Activated naive CD4-positive, alpha-beta T cell treated with anti-CD3 and anti-CD28 coated beads, Interleukin-2, amount 50 U/mL, for 24 hours (primary cell): ENCODE measurements around the gene ZNF737.
"Not testable (repeated sequence)": the region's sequence is repeated elsewhere in the genome, so short reads cannot be mapped to it uniquely, and the experiment has no call there.

Experiments
- H3K27ac Mint-ChIP-seq: one replicate; pipeline ENCODE4 v1.8.0; 2021; ENCODE audit warnings: mild to moderate bottlenecking, mixed read lengths
- H3K27me3 Mint-ChIP-seq: one replicate; pipeline ENCODE4 v1.8.0; 2021; ENCODE audit warnings: mixed read lengths
- H3K36me3 Mint-ChIP-seq: one replicate; pipeline ENCODE4 v1.8.0; 2021; ENCODE audit warnings: mixed read lengths
- H3K4me1 Mint-ChIP-seq: one replicate; pipeline ENCODE4 v1.8.0; 2021; ENCODE audit warnings: mixed read lengths
- H3K4me3 Mint-ChIP-seq: one replicate; pipeline ENCODE4 v1.8.0; 2021; ENCODE audit warnings: mild to moderate bottlenecking, mixed read lengths
- H3K9me3 Mint-ChIP-seq: one replicate; pipeline ENCODE4 v1.8.0; 2021; ENCODE audit warnings: mixed read lengths

ZNF737 gene

GRCh38 chr19:20565321-20566018, at the start of gene ZNF737:
TSS of gene ZNF737 (minus strand) at chr19:20565781. CDS start at chr19:20565640, 141 bp downstream.
- Mint-ChIP-seq H3K36me3 (peaks cover 28% of the 10 kb centered on the region), H3K27me3 (no peaks in the 10 kb centered on the region), H3K9me3 (peaks cover 26% of the 10 kb centered on the region), H3K4me3 (peak within 1 kb of the TSS; percentile 99), H3K27ac (peak within 1 kb of the TSS; percentile 98), H3K4me1 (peaks cover 30% of the 10 kb centered on the region)

GRCh38 chr19:20614971-20615370, 49.4 kb upstream of the ZNF737 start:
- H3K36me3 Mint-ChIP-seq, result peaks cover 13% of the 10 kb centered on the region
- peaks cover 28% of the 10 kb centered on the region for H3K9me3 Mint-ChIP-seq
- H3K27me3 Mint-ChIP-seq, H3K4me1 Mint-ChIP-seq, H3K4me3 Mint-ChIP-seq, H3K27ac Mint-ChIP-seq: not testable (repeated sequence)

DNA sequence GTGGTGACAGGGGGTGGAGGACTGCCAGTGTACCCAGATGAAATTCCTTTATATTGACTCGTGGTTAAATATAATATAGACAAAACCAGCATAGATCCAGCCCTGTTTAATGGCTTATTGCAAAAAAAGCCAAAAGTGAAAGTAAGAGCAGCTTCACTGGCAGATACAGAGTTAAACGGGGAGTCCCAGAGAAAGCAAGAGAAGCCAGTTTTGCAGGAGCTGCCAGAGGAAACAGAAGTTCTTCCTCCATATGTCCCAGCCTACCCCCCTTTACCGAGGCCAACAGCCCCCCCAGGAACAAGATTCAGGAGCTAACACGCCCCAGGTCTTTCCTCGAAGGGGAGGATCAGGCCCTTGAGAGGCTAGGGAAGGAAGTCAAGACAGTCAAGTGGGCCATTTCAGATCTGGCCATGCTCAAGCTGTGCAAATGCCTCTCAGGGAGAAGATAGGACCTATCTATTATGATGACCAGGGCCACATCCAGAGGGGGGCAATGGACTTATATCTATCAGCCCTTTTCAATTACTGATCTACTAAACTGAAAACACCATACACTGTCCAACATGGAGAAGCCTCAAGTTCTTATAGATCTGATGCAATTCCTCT, 47.2 kb upstream of the ZNF737 start:
- H3K9me3 Mint-ChIP-seq, result peaks cover 33% of the 10 kb centered on the region
- no peak overlapping the region for H3K4me3 Mint-ChIP-seq
- peaks cover 13% of the 10 kb centered on the region for H3K36me3 Mint-ChIP-seq
- no peak overlapping the region for H3K27ac Mint-ChIP-seq
- H3K27me3 Mint-ChIP-seq, result no peaks in the 10 kb centered on the region
- no peaks in the 10 kb centered on the region for H3K4me1 Mint-ChIP-seq

- Mint-ChIP-seq H3K36me3 (peaks cover 13% of the 10 kb centered on the region), H3K4me1 (no peaks in the 10 kb centered on the region), H3K27me3 (no peaks in the 10 kb centered on the region), H3K9me3 (peaks cover 33% of the 10 kb centered on the region), H3K4me3 (no peak overlapping the region), H3K27ac (no peak overlapping the region)
These were observed 46.3 kb upstream of the ZNF737 start for GRCh38 chr19:20611866-20612265.

DNA sequence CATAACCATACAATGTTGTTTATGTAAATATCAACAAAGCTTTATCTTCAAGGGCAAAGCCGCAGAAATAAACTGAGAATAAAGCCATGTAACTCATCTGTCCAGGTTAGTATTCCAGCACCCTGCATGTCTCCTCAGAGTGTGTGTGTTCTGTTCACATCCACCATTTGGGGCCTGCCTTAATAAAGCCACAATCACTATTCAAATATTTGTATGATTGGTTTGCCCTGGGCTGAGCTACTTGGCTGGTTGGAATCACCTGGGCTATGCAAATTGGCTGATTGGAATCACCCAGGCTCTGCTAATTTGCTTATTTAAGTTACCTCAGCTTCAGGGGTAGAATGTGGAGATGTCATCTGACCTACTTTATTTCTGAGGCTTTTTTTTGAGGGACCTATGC, 42.4 kb upstream of the ZNF737 start:
- peaks cover 9% of the 10 kb centered on the region for H3K36me3 Mint-ChIP-seq
- no peak overlapping the region for H3K4me3 Mint-ChIP-seq

DNA sequence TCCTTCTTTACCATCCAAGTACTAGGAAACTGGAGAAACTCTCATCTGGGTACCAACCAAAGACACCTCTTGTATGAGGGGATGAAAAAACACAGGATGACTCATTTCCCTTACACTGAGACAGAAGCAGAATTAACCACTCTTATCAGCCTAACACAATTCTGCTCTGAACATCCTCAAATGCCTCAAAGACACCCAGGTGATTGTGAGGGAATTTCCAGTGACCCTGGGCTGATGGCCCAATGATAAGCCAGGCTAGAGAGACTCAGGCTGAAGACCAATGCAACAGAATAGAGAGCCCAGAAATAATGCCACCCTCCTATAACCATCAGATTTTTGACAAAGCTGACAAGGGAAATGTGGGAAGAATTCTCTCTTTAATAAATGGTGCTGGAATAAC, 7.0 kb downstream of the ZNF737 start:
- Mint-ChIP-seq H3K4me3 (peak overlapping the region; percentile 11), H3K9me3 (peaks cover 20% of the 10 kb centered on the region), H3K27ac (no peak overlapping the region), H3K4me1 (peaks cover 23% of the 10 kb centered on the region), H3K36me3 (peaks cover 56% of the 10 kb centered on the region), H3K27me3 (no peaks in the 10 kb centered on the region)

More for the DNA sequence above, 42.4 kb upstream of the ZNF737 start:
- Mint-ChIP-seq H3K27me3 (no peaks in the 10 kb centered on the region), H3K4me1 (no peaks in the 10 kb centered on the region), H3K27ac (no peak overlapping the region), H3K9me3 (peaks cover 25% of the 10 kb centered on the region)

DNA sequence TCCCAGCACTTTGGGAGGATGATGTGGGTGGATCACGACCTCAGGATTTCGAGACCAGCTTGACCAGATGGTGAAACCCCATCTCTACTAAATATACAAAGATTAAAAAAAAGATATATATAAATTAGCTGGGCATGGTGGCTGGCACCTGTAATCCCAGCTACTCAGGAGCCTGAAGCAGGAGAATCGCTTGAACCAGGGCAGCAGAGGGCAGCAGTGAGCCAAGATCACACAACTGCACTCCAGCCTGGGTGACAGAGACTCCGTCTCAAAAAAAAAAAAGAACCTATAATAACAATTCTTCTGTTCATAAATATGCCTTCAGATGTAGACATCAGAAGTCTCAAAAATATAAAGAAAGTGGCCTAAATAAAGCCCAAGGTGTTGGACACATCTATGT, 7.6 kb downstream of the ZNF737 start:
- no peak overlapping the region for H3K4me3 Mint-ChIP-seq
- H3K27ac Mint-ChIP-seq, result no peak overlapping the region
- H3K27me3 Mint-ChIP-seq, result no peaks in the 10 kb centered on the region
- peaks cover 57% of the 10 kb centered on the region for H3K36me3 Mint-ChIP-seq
- H3K4me1 Mint-ChIP-seq, result peaks cover 19% of the 10 kb centered on the region
- H3K9me3 Mint-ChIP-seq, result peaks cover 20% of the 10 kb centered on the region

DNA sequence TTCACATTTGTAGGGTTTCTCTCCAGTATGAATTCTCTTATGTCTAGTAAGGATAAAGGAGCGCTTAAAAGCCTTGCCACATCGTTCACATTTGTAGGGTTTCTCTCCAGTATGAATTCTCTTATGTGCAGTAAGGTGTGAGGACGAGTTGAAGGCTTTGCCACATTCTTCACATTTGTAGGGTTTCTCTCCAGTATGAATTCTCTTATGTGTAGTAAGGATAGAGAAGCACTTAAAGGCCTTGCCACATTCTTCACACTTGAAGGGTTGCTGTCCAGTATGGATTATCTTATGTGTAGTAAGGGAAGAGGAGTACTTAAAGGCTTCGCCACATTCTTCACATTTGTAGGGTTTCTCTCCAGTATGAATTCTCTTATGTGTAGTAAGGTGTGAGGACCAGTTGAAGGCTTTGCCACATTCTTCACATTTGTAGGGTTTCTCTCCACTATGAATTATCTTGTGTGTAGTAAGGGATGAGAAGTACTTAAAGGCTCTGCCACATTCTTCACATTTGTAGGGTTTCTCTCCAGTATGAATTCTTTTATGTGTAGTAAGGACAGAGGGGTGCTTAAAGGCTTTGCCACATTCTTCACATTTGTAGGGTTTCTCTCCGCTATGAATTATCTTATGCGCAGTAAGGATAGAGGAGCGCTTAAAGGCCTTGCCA, 20.8 kb downstream of the ZNF737 start:
- peaks cover 13% of the 10 kb centered on the region for H3K9me3 Mint-ChIP-seq
- H3K4me1 Mint-ChIP-seq, H3K4me3 Mint-ChIP-seq, H3K27me3 Mint-ChIP-seq: not testable (repeated sequence)
- peaks cover 58% of the 10 kb centered on the region for H3K36me3 Mint-ChIP-seq
- peak overlapping the region; percentile 70 for H3K27ac Mint-ChIP-seq

GRCh38 chr19:20530303-20530702, 35.3 kb downstream of the ZNF737 start:
- H3K27ac Mint-ChIP-seq, H3K9me3 Mint-ChIP-seq, H3K27me3 Mint-ChIP-seq, H3K4me3 Mint-ChIP-seq, H3K4me1 Mint-ChIP-seq: not testable (repeated sequence)
- peaks cover 26% of the 10 kb centered on the region for H3K36me3 Mint-ChIP-seq

GRCh38 chr19:20513189-20513904, 52.2 kb downstream of the ZNF737 start:
- no peak overlapping the region for H3K27ac Mint-ChIP-seq
- H3K27me3 Mint-ChIP-seq, result no peaks in the 10 kb centered on the region
- H3K36me3 Mint-ChIP-seq, result peaks cover 3% of the 10 kb centered on the region
- H3K9me3 Mint-ChIP-seq, result peaks cover 40% of the 10 kb centered on the region
- no peaks in the 10 kb centered on the region for H3K4me1 Mint-ChIP-seq
- no peak overlapping the region for H3K4me3 Mint-ChIP-seq

DNA sequence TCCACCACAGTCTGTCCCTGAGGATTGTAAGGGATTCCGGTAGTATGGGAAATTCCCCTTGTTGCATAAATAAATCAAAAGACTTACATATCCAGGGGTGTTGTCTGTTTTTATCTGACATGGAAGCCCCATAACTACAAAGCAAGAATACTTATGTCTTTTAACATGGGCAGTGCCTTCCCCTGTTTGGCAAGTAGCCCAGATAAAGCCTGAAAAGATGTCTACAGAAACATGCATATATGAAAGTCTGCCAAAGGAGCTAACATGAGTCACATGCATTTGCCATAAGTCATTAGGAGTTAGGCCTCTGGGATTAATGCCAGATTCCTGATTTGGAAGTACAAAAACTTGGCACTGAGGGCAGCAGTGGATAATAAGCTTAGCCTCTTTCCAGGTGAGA, 62.1 kb downstream of the ZNF737 start:
- Mint-ChIP-seq H3K27ac (no peak overlapping the region), H3K9me3 (peaks cover 46% of the 10 kb centered on the region), H3K36me3 (peaks cover 8% of the 10 kb centered on the region), H3K27me3 (no peaks in the 10 kb centered on the region), H3K4me1 (no peaks in the 10 kb centered on the region), H3K4me3 (no peak overlapping the region)
